HCT116 (cell line): ENCODE results near the gene CCDC154. TPM values are rescaled to one million over a fixed set of nuclear protein-coding genes. Genes with fewer than 3 reads are reported as not detected.

Experiments used
- ATAC-seq: fragments of 200-7000 bp; cut with Tn5 transposase; 2 replicates; pipeline ENCODE4 v1.9.1; 2020; ENCODE audit warnings: mild to moderate bottlenecking, moderate library complexity
- BruUV-seq: library from RNA; stranded (reverse); fragments of 400-500 nt; replicated peaks from 2 replicates; lab custom pipeline; 2021; lab: Mats Ljungman, UMichigan
- CTCF ChIA-PET: fragments of 300-600 bp; sonication (Branson Sonifier 250); formaldehyde crosslinking; loops from one replicate; lab custom pipeline; 2021; ENCODE audit warnings: antibody characterized with exemption; lab: Charles Lee
- POLR2A ChIA-PET: fragments of 300-600, 350-600 bp; sonication (Branson Sonifier 250); formaldehyde crosslinking; loops from one replicate; lab custom pipeline; 2021; ENCODE audit warnings: antibody characterized with exemption; lab: Charles Lee
- RAD21 ChIA-PET, 2 experiments: fragments of 300-600 bp; sonication (Branson Sonifier 250); formaldehyde crosslinking; loops; one replicate each; lab custom pipeline; 2023; ENCODE audit warnings: low total read pairs in 2 of 2; ENCODE audit not compliant: uncharacterized antibody in 2 of 2, unreplicated experiment in 2 of 2, low non-redundant PET in 1 of 2; lab: Charles Lee
- DNase-seq: peaks from one replicate; pipeline ENCODE4 v3.0.0-alpha.2; 2010; ENCODE audit warnings: low read depth, low spot score
- H2AFZ ChIP-seq: fragments of 200-600 bp; shearing (Covaris generic), sonication (generic); 2 replicates; pipeline ENCODE4 v1.6.1; 2017; ENCODE audit warnings: low read depth, mixed run types, mixed read lengths, antibody characterized with exemption, low read length; ENCODE audit not compliant: poor library complexity, severe bottlenecking
- H3K27ac ChIP-seq: 2 replicates; pipeline ENCODE4 v1.5.1; 2012; ENCODE audit warnings: low read depth, low read length
- H3K27me3 ChIP-seq: fragments of 200-600 bp; sonication (generic); 2 replicates; pipeline ENCODE4 v1.6.1; 2016; ENCODE audit warnings: mixed run types, low read length, mixed read lengths; ENCODE audit not compliant: insufficient read depth
- H3K36me3 ChIP-seq, 2 experiments: fragments of 200-500 bp in 1 of 2; fragments of 200-600 bp in 1 of 2; sonication (Bioruptor generic) in 1 of 2; sonication (generic) in 1 of 2; 2 replicates each; pipeline versions ENCODE4 v1.5.1 to v1.6.1; 2014 to 2016; ENCODE audit warnings: low read length in 2 of 2, inconsistent platforms in 1 of 2, mixed read lengths in 1 of 2, mixed run types in 1 of 2; ENCODE audit not compliant: insufficient read depth in 2 of 2, control insufficient read depth in 1 of 2
- H3K4me1 ChIP-seq, 2 experiments: fragments of 200-600 bp in 1 of 2; sonication (generic) in 1 of 2; 2 replicates each; pipeline versions ENCODE4 v1.5.1 to v1.6.1; 2012 to 2017; ENCODE audit warnings: low read length in 2 of 2, inconsistent platforms in 1 of 2, mild to moderate bottlenecking in 1 of 2, mixed read lengths in 1 of 2, mixed run types in 1 of 2, moderate library complexity in 1 of 2; ENCODE audit not compliant: insufficient read depth in 2 of 2, control insufficient read depth in 1 of 2
- H3K4me2 ChIP-seq: fragments of 200-600 bp; sonication (generic); 2 replicates; pipeline ENCODE4 v1.6.1; 2017; ENCODE audit warnings: mixed run types, low read length, mixed read lengths
- H3K4me3 ChIP-seq, 2 experiments: fragments of 200-600 bp in 1 of 2; sonication (generic) in 1 of 2; replicated peaks in 1 of 2; 2 replicates each; pipeline ENCODE4 v1.5.1; 2011 to 2016; ENCODE audit warnings: low read length in 2 of 2, control low read depth in 1 of 2, low read depth in 1 of 2, mild to moderate bottlenecking in 1 of 2, mixed read lengths in 1 of 2, mixed run types in 1 of 2
- H3K79me2 ChIP-seq: fragments of 200-600 bp; sonication (generic); 2 replicates; pipeline ENCODE4 v1.6.1; 2017; ENCODE audit warnings: mild to moderate bottlenecking, mixed run types, low read length, moderate library complexity, mixed read lengths; ENCODE audit not compliant: insufficient read depth
- H3K9ac ChIP-seq: fragments of 200-600 bp; sonication (generic); 2 replicates; pipeline ENCODE4 v1.6.1; 2016; ENCODE audit warnings: low read length, mixed read lengths
- H3K9me2 ChIP-seq: fragments of 200-600 bp; sonication (generic), shearing (Covaris generic); 2 replicates; pipeline ENCODE4 v1.6.1; 2017; ENCODE audit warnings: mixed run types, mild to moderate bottlenecking, moderate library complexity; ENCODE audit not compliant: insufficient read depth
- H3K9me3 ChIP-seq, 2 experiments: fragments of 200-500 bp in 1 of 2; fragments of 200-600 bp in 1 of 2; sonication (Bioruptor generic) in 1 of 2; sonication (generic) in 1 of 2; 2 replicates each; pipeline ENCODE4 v1.6.1; 2014 to 2017; ENCODE audit warnings: low read length in 2 of 2, mixed read lengths in 2 of 2, inconsistent platforms in 1 of 2, low read depth in 1 of 2, mild to moderate bottlenecking in 1 of 2, mixed run types in 1 of 2, moderate library complexity in 1 of 2; ENCODE audit not compliant: control insufficient read depth in 1 of 2, insufficient read depth in 1 of 2
- H4K20me1 ChIP-seq: fragments of 200-600 bp; sonication (generic), shearing (Covaris generic); 2 replicates; pipeline ENCODE4 v1.6.1; 2017; ENCODE audit warnings: mixed run types, mild to moderate bottlenecking, moderate library complexity; ENCODE audit not compliant: insufficient read depth
- CBX3 ChIP-seq: IDR thresholded peaks from 2 replicates; pipeline ENCODE4 v1.6.1; 2012; ENCODE audit warnings: low read depth
- EZH2phosphoT487 ChIP-seq: fragments of 200-600 bp; IDR thresholded peaks from 2 replicates; pipeline ENCODE4 v1.6.1; 2018; ENCODE audit warnings: antibody characterized with exemption, borderline replicate concordance
- JUND ChIP-seq: IDR thresholded peaks from 2 replicates; pipeline ENCODE4 v1.6.1; 2012
- SRF ChIP-seq: IDR thresholded peaks from 2 replicates; pipeline ENCODE4 v1.6.1; 2012; ENCODE audit warnings: low read depth
- YY1 ChIP-seq: IDR thresholded peaks from 2 replicates; pipeline ENCODE4 v1.6.1; 2011; ENCODE audit warnings: low read length, low read depth, moderate library complexity, mild to moderate bottlenecking; ENCODE audit not compliant: insufficient replicate concordance; ENCODE audit errors: extremely low read depth
- ZFX ChIP-seq: fragments of 450-650 bp; IDR thresholded peaks from 2 replicates; pipeline ENCODE4 v1.6.1; 2017
- intact Hi-C: fragments of 100-400 bp; cut with micrococcal nuclease; formaldehyde crosslinking; loops from 2 replicates; pipeline ENCODE4 v1.10.0; 2022
- total RNA-seq: library from RNA; stranded (reverse); gene quantifications from one replicate; pipeline ENCODE4 v1.2.1, GENCODE V29; 2021; ENCODE audit not compliant: unreplicated experiment
- TF ChIP-seq, protein P1 (sequence below): IDR thresholded peaks from 2 replicates; pipeline ENCODE4 v1.6.1; 2012; ENCODE audit warnings: low read depth

Gene CCDC154
- total RNA-seq, 1 experiment from 2014 or later: 1.7 TPM

DNA sequence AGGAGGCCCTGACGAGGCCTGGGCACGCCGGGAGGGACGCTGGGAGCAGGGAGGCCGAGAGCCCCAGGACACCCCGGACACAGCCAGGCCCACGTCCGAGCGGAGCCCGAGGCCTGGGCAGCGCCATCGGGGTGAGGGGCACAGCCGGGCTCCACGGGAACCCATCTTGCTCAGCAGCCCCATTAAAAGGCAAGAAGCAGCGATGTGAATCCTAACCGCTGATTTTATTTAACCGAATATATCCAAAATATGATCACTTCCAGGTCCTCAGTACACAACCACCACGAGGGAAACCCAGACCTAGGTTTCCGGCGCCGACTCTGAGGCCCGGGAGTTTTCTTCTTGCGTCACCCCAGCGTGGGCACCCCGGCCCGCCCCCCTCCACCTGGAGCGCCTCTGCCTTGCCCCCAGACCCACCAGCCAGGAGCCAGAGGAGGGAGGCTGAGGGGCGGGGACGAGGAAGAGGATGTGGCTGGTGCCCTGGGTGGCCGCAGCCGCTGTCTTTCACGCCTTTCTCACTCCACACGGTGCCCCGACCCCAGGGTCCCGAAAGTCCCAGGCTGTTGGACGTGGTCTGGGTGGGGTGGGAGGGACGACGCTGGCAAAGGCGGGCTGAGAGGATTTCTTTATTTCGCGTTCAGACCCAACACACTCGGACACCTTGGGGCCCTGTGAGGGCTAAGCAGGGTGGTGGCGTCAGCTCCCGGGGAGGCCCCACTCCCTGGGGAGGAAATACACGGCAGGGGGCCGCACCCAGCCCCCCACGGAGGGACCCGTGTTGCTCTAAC is 568 bp upstream of the CCDC154 start:
- H3K27ac ChIP-seq: no peak overlapping the region
- ChIA-PET POLR2A (no interaction called here), CTCF (no interaction called here), RAD21 (no interaction called here)
- no peaks in the 10 kb centered on the region for H3K4me1 ChIP-seq
- no peaks in the 10 kb centered on the region for H3K36me3 ChIP-seq
- TF ChIP-seq YY1 (no peak), ZFX (no peak), SRF (no peak), EZH2phosphoT487 (no peak), JUND (no peak), CBX3 (no peak)
- TF ChIP-seq, protein P1, sequence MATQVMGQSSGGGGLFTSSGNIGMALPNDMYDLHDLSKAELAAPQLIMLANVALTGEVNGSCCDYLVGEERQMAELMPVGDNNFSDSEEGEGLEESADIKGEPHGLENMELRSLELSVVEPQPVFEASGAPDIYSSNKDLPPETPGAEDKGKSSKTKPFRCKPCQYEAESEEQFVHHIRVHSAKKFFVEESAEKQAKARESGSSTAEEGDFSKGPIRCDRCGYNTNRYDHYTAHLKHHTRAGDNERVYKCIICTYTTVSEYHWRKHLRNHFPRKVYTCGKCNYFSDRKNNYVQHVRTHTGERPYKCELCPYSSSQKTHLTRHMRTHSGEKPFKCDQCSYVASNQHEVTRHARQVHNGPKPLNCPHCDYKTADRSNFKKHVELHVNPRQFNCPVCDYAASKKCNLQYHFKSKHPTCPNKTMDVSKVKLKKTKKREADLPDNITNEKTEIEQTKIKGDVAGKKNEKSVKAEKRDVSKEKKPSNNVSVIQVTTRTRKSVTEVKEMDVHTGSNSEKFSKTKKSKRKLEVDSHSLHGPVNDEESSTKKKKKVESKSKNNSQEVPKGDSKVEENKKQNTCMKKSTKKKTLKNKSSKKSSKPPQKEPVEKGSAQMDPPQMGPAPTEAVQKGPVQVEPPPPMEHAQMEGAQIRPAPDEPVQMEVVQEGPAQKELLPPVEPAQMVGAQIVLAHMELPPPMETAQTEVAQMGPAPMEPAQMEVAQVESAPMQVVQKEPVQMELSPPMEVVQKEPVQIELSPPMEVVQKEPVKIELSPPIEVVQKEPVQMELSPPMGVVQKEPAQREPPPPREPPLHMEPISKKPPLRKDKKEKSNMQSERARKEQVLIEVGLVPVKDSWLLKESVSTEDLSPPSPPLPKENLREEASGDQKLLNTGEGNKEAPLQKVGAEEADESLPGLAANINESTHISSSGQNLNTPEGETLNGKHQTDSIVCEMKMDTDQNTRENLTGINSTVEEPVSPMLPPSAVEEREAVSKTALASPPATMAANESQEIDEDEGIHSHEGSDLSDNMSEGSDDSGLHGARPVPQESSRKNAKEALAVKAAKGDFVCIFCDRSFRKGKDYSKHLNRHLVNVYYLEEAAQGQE: no peak
- no TSS peak for BruUV-seq
- intact Hi-C loops: no loop called here
- no peak overlapping the region for H3K9ac ChIP-seq
- H3K79me2 ChIP-seq: no peaks in the 10 kb centered on the region
- H3K4me3 ChIP-seq: no peak overlapping the region
- H3K9me2 ChIP-seq: no peaks in the 10 kb centered on the region
- ATAC-seq (no peak), DNase-seq (no peak)
- no peaks in the 10 kb centered on the region for H3K27me3 ChIP-seq
- H3K4me2 ChIP-seq: no peak overlapping the region
- no peaks in the 10 kb centered on the region for H3K9me3 ChIP-seq
- H4K20me1 ChIP-seq: no peaks in the 10 kb centered on the region
- H2AFZ ChIP-seq: no peak overlapping the region
